Breast epithelium (tissue), 3 donors: Measurements from ENCODE around the gene RAPH1.

Experiments
- CTCF ChIP-seq, 3 donors: fragments of 450-650 bp; IDR thresholded peaks; one replicate each; pipeline ENCODE4 v1.5.1; 2016 to 2017; ENCODE audit warnings: antibody characterized with exemption in 3 of 3, mild to moderate bottlenecking in 3 of 3, moderate library complexity in 3 of 3
- POLR2A ChIP-seq: fragments of 450-650 bp; IDR thresholded peaks from one replicate; pipeline ENCODE4 v1.6.1; 2016; ENCODE audit warnings: antibody characterized with exemption, mild to moderate bottlenecking, moderate library complexity

- TF ChIP-seq CTCF (IDR thresholded peaks at IDR 0.05), result no peak
- no peak for TF ChIP-seq POLR2A
These were observed 8.8 kb upstream of the RAPH1 start for GRCh38 chr2:203543898-203544328.
